GM21447 (cell line): ENCODE data around the gene MRPL10.
A peak's percentile ranks its signal among the peaks of the same experiment; 100 is the strongest.

Experiments used
- ATAC-seq: cut with Tn5 transposase; IDR thresholded peaks from one replicate; pipeline ENCODE4 v1.9.1; 2021; ENCODE audit not compliant: unreplicated experiment

The MRPL10 gene

DNA sequence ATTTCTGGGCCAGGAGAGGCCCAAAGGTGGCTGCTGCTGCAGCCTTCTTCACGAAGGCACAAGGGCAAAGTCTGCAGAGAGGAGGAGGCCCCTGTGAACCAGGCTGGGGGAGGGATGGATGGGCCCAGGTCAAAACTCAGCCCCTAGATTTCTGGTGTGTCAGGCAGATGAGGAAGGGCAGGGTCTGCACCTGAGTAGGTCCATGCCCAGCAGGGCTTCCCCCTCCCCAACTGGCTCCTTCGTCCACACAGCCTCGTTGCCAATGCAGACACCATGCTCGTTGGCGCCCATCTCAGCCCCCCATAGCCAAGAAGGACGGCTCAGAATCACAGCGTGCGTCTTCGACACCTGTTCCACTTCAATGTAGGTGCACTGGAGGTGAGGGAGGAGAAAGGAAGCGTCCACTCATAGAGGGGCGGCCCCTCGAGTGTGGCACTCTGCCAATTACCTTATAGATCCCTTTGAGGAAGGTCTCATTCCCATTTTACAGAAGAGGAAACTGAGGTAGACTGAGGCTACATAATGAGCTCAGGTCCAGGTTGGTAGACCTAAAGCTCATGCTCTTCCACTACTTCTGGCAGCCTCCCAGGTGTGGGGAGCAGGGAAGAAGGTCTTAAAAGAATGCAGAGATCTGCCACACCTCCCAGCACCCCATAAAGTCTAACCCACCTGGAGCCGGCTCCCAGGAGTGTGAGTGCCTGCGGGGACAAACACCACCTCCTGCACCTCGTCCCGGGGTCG, 8.8 kb upstream of the MRPL10 start:
- ATAC-seq = no peak

DNA sequence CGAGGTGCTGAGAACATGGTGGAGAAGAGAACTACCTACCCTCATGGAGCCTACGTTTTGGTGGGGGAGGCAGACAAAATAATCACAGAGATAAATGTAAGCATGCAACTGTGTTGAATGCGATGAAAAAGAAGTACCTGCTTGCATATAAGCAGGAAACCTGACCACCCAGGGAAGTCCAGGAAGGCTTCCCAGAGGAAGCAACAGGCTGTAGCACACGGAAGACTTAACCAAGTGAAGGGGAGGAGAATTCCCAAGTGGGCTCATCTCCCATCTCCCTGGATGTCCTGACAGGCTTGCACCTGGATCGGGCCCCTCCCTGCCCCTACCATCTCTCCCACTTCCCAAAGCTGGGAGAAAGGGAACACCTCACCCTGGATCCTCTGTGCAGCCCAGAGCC, 7.7 kb upstream of the MRPL10 start:
- ATAC-seq = no peak

DNA sequence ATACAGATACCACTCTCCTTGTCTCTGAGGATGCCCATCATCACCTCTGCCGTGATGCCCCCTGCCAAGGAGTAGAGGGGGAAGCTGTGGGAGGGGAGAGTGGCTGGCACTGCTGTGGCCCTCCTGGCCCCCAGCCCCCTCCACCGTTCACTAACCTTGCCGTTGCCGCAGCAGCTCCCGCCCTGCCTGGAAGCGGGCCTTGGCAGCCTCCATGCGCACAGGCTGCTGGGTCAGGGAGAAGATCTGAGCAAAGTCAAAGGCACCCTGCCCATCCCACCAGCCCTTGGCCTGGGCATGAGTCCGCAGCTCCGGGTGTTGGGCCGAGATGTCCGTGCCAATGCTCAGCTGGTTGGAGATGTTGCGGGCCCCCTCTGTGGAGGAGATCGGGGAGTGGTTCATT, 7.3 kb upstream of the MRPL10 start:
- ATAC-seq = no peak

DNA sequence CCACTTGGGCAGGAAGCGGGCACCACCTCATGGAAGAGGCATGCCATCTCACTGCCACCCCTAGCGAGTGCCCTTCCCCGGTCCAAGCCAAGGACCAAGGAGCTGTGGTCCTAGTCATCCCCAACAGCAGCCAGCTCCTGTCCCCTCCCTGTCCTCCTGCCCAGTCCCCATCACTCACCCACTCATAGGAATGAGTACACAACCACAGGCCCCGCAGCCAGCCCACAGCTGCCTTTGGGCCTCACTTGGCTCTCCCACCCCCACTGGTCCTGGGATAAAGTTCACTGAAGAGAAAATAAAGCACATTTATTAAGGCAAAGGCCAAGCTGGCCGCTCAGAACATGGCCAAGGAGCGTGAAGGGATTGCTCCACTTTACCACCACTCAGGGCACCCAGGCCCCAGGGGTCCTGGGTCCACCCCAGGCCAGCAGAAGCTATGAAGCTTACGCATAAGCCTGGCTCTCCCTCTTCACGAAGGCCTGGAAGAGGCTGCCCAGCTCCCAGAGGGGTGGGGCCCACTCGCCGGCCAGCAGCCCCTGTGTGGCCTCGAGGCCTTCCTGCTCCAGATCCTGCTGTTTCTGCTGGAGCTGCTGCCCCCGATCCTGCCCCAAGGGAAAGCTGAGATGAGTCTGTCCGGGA, 6.2 kb upstream of the MRPL10 start:
- no peak for ATAC-seq

DNA sequence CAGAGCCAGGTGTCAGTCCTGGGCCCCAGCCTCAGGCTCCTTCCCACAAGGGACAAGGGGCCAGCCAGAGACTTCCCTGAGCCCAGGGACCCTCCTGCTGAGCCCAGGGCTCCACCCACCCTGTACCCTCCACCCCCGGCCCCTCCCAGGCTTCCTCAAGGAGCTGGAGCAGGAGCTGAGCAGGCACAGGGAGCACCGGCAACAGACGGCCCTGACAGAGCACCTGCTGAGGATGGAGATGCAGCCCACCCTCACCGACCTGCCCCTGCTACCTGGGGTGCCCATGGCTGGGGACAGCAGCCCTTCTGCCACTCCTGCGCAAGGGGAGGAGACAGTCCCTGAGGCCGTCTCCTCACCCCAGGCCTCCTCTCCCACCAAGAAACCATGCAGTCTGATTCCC, 5.3 kb upstream of the MRPL10 start:
- no peak for ATAC-seq

DNA sequence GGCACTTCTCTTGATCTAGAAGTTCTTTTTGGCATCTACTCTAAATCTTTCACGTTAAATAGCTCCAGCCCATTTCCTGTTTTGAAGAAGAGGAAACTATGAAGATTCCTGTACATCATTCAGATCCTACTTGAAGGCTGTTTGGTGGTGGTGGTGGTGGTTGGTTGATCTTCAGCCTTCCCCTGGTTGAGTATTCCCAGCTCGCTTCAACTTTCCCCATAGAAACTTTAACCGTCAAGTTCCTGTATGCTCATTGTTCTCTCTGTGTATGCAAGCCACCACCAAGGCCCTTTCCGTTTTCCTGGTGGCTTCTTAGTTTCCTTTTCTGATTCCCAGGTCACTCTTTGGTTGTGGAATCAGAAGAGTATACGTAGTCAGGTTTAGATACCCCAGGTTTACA, 3.4 kb upstream of the MRPL10 start:
- no peak for ATAC-seq

DNA sequence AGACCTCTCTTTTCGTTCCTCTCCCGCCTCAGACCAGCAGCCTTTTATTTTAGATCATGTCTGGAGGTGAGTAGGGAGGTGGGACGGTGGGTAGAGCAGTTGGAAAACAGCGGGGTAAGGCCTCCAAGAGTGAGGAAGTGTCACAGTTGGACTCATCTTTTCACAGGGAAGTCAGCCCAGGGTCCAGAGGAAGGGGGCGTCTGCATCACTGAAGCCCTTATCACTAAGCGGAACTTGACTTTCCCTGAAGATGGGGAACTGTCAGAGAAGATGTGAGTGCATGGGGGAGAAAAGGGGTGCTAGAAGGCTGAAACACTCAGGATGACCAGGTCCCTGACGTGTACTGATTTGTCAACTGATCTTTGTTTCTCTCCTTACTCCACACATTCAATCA, 590 bp upstream of the MRPL10 start:
- no peak for ATAC-seq

DNA sequence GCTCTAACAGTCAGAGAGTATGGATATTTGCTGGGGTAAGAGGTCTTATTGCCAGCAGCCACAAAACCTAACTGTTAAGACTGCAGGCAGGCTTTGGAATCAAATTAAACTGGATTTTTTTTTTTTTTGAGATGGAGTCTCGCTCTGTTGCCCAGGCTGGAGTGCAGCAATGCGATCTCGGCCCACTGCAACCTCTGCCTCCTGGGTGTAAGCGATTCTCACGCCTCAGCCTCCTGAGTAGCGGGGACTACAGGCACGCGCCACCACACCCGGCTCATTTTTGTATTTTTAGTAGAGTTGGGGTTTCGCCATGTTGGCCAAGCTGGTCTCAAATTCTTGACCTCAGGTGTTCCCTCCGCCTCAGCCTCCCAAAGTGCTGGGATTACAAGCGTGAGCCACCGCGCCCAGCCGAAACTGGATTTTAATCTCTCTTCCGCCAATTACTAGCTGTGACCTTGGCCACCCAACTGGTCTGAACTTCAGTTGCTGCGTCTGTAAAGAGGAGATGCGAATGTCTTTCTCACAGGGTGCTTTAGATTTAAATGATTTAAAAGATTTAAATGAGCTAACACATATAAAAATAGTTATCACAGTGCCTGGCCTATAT, 842 bp downstream of the MRPL10 start:
- ATAC-seq = no peak

DNA sequence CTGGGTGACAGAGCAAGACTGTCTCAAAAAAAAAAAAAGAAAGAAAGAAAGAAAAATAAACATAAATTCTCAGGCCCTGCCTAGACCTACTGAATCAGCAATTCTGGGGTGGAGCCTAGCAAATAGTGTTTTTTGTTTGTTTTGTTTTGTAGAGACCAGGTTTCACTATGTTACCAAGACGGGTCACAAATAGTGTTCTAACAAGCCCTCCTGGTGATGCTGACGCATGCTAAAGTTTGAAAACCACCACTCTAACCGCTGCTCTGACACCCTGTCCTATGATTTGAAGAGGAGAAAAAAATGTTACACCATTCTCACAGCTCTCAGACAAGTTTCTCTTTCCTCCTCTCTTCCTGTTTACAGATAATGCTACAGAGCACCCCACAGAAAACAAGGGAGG, 1.5 kb downstream of the MRPL10 start:
- no peak for ATAC-seq

DNA sequence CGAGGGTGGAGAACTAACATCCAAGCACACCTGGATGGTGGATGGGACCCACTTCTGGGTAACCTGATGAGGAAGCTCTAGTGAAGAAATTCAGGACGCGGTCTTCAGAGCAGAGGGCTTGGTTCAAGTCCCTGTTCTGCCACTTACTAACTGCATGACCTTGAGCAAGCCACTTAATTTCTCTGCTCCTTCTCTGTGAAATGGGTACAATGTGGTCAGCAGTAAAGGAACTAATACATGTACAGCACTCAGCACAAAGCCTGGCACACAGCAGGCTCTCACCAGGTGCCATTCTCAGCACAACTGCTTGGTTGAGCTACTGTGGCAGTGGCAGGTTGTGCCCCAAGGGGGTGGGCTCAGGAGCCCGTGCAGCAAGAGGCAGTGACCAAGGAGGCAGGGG, 7.8 kb downstream of the MRPL10 start:
- ATAC-seq = no peak

DNA sequence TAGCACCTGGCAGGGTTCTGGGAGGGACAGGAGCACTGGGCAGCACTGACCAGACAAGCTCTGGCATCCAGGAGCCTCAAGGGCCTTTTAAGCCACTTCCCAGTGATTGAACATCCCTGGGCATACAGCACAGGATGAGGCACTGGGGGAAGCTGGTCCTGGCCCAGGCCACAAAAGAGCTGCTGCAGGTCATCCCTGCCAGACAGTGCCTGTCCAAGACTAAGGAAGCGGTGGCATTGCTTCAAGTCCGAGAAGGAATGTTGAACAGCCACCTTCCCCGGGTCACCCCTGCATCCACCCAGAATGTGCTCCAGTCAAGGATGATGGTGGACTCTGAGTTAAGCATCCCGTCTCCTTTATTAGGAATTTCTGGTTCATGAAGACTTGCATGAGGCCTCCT, 8.6 kb downstream of the MRPL10 start:
- ATAC-seq = no peak

DNA sequence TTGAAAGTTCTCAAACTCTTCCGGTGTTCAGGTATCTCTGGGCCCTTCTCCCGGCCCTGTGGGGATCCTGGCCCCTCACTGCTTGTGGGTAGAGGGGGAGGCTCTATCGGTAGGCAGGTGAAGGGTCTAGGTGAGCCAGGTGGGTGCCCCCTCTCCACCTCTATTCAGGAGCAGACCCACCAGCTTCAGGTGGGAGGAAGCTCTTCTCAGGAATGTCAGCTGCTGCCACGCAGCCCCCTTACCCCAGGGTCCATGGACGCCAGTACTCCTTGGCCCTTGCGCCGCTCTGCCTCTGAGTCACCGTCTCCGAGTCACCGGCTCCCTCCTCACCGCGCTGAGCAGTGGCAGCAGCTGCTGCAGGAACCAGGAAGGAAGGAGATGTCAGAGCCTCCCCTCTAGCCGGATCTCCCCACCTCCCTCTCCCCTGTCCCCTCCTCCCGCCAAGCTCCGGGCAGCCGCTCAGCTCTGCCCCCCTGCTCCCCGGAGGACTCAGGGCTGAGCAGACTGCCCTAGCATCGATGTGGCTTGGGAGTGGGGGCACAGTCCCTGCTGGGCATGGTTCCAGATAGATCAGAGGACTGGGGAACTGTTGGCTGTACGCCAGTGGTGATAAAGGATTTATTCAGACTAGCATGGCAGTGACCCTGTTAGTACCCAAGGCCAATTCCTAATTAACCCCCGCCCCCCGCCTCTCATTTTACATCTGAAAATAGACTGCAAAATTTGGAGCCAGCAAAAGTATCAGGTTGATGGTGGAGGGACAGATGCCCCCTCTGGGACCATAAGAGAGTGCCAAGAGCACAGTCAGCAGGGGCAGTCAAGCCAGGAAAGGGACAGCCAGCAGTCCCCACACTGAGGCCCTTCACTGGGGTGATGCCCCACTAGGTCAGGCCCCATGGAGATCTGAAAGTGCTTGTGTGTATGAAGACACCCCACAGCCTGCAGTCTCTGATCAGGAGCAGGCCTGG, 9.6 kb downstream of the MRPL10 start, which contains the start of gene OSBPL7:
Gene OSBPL7, minus strand, starts transcription at position 371 of the 968 bp plus-strand sequence. CDS start 1,516 bp downstream, outside the sequence.
- peak; percentile 86 for ATAC-seq

DNA sequence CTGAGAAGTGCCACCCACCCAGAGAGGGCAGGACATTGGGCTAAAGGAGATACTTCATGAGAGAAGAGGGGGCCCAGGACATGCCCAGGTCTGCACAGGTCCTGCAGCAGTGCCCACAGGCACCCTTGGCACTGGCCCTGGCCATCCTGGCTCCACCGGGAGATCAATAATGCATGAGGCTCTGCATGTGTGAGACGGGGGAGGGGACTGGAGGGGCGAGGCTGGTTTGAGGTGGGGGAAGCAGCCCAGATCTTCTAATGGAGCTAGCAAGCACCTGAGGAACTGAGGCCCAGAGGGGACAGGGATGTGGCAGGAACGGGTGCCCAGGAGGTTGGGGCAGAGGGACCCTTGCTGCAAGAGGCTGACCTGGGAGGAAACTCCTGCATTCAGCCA, 10.3 kb downstream of the MRPL10 start:
- no peak for ATAC-seq

DNA sequence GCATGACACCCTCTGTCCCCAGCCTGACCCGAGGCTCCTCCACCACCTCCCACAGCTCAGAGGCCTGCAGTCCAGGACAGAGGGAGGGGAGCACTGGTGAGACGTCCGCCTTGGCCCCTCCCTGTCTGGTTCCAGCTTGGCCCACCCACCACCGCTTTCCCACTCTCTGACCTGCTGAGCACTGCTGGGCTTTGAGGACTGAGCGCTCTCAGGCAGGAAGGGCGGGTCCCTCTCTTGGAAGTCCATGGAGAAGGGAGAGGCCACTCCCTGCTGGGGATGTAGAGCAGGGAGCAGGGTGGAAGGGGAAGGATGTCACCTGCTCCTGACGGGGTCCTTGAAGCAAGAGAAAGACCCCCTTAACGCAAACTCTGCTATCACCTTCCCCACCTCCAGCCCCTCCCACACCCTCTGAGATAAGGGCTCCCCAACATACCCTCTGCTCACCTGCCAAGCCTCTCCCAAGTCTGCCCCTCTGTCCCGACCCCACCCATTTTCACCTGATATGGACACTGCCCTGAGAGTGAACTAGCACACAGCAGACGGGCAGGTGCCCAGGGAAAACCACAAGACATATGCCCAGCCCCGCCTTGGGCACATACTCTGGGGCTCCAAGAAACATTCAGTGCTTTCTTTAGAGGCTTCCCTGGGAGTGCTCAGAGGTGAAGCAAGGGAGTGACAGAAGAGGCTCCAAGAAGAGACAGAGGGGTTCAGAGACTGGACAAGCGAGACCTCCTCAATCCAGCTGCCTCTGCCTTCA, 11.1 kb downstream of the MRPL10 start:
- no peak for ATAC-seq

DNA sequence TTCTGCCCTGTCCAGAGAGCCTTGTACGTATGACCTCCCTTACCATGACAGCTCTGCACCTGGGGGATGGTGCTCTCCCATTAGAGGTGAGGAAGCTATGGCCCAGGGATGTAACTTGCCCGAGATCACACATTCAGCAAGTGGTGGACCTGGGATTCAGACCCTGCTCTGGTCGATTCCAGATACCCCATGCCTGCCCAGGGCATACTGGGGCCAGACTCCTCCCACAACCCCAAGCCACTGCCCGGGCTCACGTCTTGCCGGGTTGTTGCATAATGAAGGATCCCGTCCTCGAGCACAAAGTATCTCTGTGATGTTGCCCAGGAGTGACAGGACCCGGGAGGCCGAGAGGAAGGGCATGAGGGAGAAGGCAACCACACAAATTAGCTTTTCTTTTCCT, 11.9 kb downstream of the MRPL10 start:
- no peak for ATAC-seq

DNA sequence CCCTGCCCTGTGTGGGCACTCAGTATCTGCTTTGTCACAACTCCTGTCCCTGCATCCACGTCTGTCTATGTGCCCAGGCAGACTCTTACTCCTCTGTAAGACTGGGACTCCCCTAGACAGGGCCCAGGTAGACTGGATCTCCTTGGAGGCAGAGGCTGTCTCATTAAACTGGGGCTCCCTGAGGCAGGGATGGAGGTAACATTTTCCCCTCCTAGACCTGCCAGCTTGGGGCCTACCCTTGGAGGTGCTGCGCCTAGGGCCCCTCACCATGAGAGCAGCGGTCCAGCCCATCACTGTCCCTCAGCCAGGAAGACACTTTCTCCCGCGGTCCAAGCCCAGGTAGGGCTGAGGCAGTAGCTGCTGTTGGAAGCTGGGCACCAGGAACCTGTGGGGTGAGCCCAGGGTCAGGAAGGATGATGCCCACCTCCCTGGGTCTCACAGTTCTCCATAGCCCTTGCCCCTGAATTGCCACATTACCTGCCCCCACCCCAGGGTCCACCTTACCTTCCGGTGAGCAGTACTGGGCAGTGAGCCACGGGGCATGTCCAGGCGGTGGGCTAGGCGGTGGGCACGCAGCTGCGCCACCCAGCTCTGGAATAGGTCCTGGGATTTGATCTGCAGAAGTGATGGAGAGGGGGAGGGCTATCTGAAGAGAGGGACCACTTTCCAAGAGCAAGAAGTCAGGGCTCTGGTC, 13.2 kb downstream of the MRPL10 start:
- no peak for ATAC-seq

DNA sequence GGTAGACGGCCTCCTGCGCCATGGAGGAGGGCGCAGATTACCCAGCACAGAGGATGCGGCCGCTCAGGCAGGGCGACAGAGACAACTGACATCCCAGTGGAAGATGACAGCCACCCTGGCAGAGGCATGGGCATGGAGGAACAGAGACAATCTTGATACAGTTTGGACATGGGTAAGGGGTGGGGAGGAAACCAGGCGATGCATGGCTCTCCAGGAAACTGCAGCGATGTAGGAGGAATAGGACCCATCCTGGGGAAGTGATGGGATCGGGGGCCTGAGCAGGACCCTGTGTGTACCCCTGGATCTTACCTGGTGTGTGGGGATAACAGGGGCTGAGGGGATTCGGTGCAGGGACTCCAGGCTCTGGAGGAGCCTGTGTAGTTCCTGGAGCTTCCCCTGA, 14.4 kb downstream of the MRPL10 start:
- no peak for ATAC-seq

DNA sequence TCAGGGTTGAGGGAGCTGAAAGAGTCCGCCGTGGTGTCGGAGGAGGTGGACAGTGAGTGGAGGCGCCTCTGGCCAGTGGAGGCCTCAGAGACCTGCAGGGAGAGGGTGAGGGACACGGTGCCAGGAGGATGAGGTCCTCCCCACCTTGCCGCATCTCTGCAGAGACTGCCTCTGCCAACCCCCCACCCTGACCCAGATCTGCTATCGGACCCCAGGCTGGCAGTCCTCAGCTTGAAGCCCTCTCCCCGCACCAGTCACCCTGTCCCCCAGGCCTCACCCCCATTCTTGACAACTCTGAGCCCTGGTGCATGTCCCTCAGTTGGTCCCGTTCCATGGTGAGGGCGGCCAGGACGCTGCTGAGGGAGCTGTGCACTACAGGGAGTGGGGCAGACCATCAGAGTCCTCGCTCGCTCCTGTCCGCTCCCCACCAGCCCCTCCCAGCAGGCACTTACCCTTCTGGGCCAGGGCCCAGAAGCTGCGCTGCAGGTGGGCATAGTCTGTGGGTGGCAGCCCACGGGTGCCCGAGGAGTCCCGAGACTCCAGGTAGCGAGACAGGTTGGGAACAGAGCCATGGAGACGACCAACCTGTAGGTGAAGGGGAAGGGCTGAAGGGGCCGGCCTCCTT, 15.1 kb downstream of the MRPL10 start:
- ATAC-seq = no peak

DNA sequence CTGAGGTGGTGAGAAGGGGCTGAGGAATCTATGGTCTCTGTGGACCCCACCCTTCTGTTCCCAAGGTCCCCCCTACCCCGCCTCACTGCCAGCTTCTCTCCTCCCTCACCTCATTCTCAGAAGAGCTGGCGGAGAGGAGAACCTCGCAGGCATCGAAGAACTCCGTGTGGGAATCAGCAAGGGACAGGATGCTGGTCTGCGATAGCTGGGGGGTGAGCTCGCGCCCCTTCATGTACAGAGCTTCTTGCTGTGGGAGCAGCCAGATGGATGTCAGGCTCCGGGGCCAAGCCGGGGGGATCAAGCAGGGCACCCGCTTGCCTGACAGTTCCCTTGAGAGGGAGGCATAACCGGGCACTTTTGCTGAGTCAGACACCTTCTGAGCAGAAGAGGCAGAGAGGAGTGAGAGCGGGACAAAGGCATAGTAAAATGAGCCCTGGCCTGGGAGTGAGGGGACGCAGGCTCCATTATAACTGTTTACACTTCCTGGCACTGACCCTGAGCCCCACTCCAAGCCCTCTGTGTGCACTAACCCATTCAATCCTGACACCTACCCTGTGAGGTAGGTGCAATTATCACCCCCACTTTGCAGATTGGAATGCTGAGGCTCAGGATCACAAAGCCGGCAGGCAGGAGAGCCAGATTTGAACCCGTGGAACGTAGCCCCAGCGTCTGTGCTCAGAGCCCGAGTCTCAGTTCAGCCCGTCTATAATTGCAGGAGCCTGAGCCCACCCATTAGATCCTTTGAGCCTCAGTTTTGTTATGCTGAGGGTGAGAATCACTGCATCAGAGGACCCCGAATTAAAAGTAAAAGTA, 16.0 kb downstream of the MRPL10 start:
- no peak for ATAC-seq
